GM12865 (cell line): ENCODE results near the gene HSD17B11.

Source experiments
- DNase-seq: peaks from one replicate; pipeline ENCODE4 v3.0.0; 2010; ENCODE audit warnings: low read depth
- H3K4me3 ChIP-seq: 2 replicates; pipeline ENCODE4 v1.5.1; 2011; ENCODE audit warnings: mild to moderate bottlenecking, low read depth, low read length, control low read depth
- CTCF ChIP-seq: IDR thresholded peaks from 2 replicates; pipeline ENCODE4 v1.5.1; 2011; ENCODE audit warnings: low read length, control low read depth, low read depth, inconsistent platforms; ENCODE audit not compliant: insufficient read depth; ENCODE audit errors: missing control alignments

HSD17B11 gene

GRCh38 chr4:87366521-87367162, 24.3 kb downstream of the HSD17B11 start:
- no peak overlapping the region for H3K4me3 ChIP-seq
- TF ChIP-seq CTCF, result no peak
- no peak for DNase-seq

GRCh38 chr4:87365348-87365747, 25.6 kb downstream of the HSD17B11 start:
- no peak overlapping the region for H3K4me3 ChIP-seq
- no peak for TF ChIP-seq CTCF
- DNase-seq, result no peak

GRCh38 chr4:87363552-87363951, 27.4 kb downstream of the HSD17B11 start:
- no peak overlapping the region for H3K4me3 ChIP-seq
- no peak for TF ChIP-seq CTCF
- peak; percentile 10 for DNase-seq

GRCh38 chr4:87360338-87360935, 30.6 kb downstream of the HSD17B11 start:
- no peak for DNase-seq
- no peak overlapping the region for H3K4me3 ChIP-seq
- no peak for TF ChIP-seq CTCF

GRCh38 chr4:87359258-87359657, 31.7 kb downstream of the HSD17B11 start:
- DNase-seq, result no peak
- no peak overlapping the region for H3K4me3 ChIP-seq
- TF ChIP-seq CTCF, result no peak

- TF ChIP-seq CTCF, result no peak
- no peak overlapping the region for H3K4me3 ChIP-seq
- no peak for DNase-seq
Measured at GRCh38 chr4:87356832-87357526, 34.0 kb downstream of the HSD17B11 start.
